Aorta (tissue), 4 donors: ENCODE results near the gene FRZB. TPM values are rescaled to one million over a fixed set of nuclear protein-coding genes. Genes with fewer than 3 reads are reported as not detected.

ENCODE experiments used
- polyA plus RNA-seq, 2 donors: library from polyadenylated mRNA; stranded (reverse); fragments of 200-250 nt; gene quantifications; one replicate each; pipeline ENCODE4 v1.2.3, GENCODE V29; 2013
- total RNA-seq, 2 donors: library from RNA; stranded (reverse); fragmentation: NEBNext Ultra II Directional; extraction: Animal tissue kit (Norgen Biotek cat#: 25700); gene quantifications; one replicate each; pipeline ENCODE4 v1.2.1, GENCODE V29; 2021
- donor health status: healthy with polysubstance abuse.
- donor health status: Bipolar disorder and iron deficiency.
- donor health status: DM: no; HTN: no; CAD: no.
- donor health status: DM: yes; HTN: yes; CAD: no.

FRZB gene
- total and polyA plus RNA-seq, 4 donors = 47.9 to 277 (median 96.9) TPM

Other genes starting within 250 kb of the FRZB start
- gene DNAJC10, start 150.4 kb downstream of the FRZB start, total RNA-seq = 100 to 1,000 TPM; 118 to 131 TPM
- 10 to 100 TPM; 29.7 to 56.5 TPM for gene DNAJC10, start 150.4 kb downstream of the FRZB start, polyA plus RNA-seq
- 100 to 1,000 TPM; 192 to 207 TPM for gene NCKAP1, start 171.8 kb upstream of the FRZB start, total RNA-seq
- 10 to 100 TPM; 73.0 to 75.8 TPM for gene NCKAP1, start 171.8 kb upstream of the FRZB start, polyA plus RNA-seq
- gene DUSP19, start 212.1 kb upstream of the FRZB start, total RNA-seq = 1 to 10 TPM; 7.1 to 8.1 TPM
- gene DUSP19, start 212.1 kb upstream of the FRZB start, polyA plus RNA-seq = 1 to 10 TPM; 3.4 to 3.5 TPM